Measurements from ENCODE around the gene SMU1.

The SMU1 gene

GRCh38 chr9:33044677-33045282, 31.7 kb downstream of the SMU1 start:
- no peak for DNase-seq (ENCODE audit: low read depth)

GRCh38 chr9:33044162-33044673, 32.3 kb downstream of the SMU1 start:
- peak; percentile 51 for DNase-seq (ENCODE audit: low read depth)

- DNase-seq (ENCODE audit: low read depth) = no peak
These were observed 32.8 kb downstream of the SMU1 start for GRCh38 chr9:33043671-33044070.

GRCh38 chr9:33042473-33042872, 34.0 kb downstream of the SMU1 start:
- DNase-seq (ENCODE audit: low read depth) = no peak

GRCh38 chr9:33041432-33042188, 34.9 kb downstream of the SMU1 start:
- no peak for DNase-seq (ENCODE audit: low read depth)

GRCh38 chr9:33040792-33041431, 35.6 kb downstream of the SMU1 start:
- DNase-seq (ENCODE audit: low read depth) = no peak

- no peak for DNase-seq (ENCODE audit: low read depth)
These were observed 43.6 kb downstream of the SMU1 start for GRCh38 chr9:33032865-33033264.

- DNase-seq (ENCODE audit: low read depth) = no peak
These were observed 44.2 kb downstream of the SMU1 start for GRCh38 chr9:33032292-33032691.

GRCh38 chr9:33030285-33030684, 46.2 kb downstream of the SMU1 start:
- no peak for DNase-seq (ENCODE audit: low read depth)

- DNase-seq (ENCODE audit: low read depth) = no peak
These were observed 47.2 kb downstream of the SMU1 start for GRCh38 chr9:33029231-33029786.

- DNase-seq (ENCODE audit: low read depth) = no peak
These were observed 50.7 kb downstream of the SMU1 start for GRCh38 chr9:33025572-33026342.

- DNase-seq (ENCODE audit: low read depth) = peak; percentile 61
These were observed 51.4 kb downstream of the SMU1 start, which contains the start of gene DNAJA1 for GRCh38 chr9:33024966-33025571. TSS of gene DNAJA1 (plus strand) at chr9:33025273. CDS start at chr9:33026485, 1,212 bp downstream.

GRCh38 chr9:33024126-33024965, 52.1 kb downstream of the SMU1 start:
- no peak for DNase-seq (ENCODE audit: low read depth)

GRCh38 chr9:33023661-33024060, 52.8 kb downstream of the SMU1 start:
- no peak for DNase-seq (ENCODE audit: low read depth)

- DNase-seq (ENCODE audit: low read depth) = no peak
These were observed 53.7 kb downstream of the SMU1 start for GRCh38 chr9:33022755-33023154.

GRCh38 chr9:33022303-33022702, 54.2 kb downstream of the SMU1 start:
- no peak for DNase-seq (ENCODE audit: low read depth)

GRCh38 chr9:33019797-33020196, 56.7 kb downstream of the SMU1 start:
- DNase-seq (ENCODE audit: low read depth) = no peak

- no peak for DNase-seq (ENCODE audit: low read depth)
These were observed 59.0 kb downstream of the SMU1 start for GRCh38 chr9:33017283-33018041.

- DNase-seq (ENCODE audit: low read depth) = no peak
These were observed 61.8 kb downstream of the SMU1 start for GRCh38 chr9:33014665-33015014.
